ENCODE results near the gene SIPA1L3. TPM values are rescaled to one million over a fixed set of nuclear protein-coding genes. Genes with fewer than 3 reads are reported as not detected.
"Not testable (repeated sequence)": the region's sequence is repeated elsewhere in the genome, so short reads cannot be mapped to it uniquely, and the experiment has no call there.

Gene SIPA1L3
- total RNA-seq, 2 experiments from 2014 or later: 15.5 to 17.7 TPM

GRCh38 chr19:38024992-38025908 is 118.2 kb downstream of the SIPA1L3 start:
- Mint-ChIP-seq H3K4me3 (no peak overlapping the region), H3K4me1 (ENCODE audit: low read depth) (no peaks in the 10 kb centered on the region), H3K27me3 (no peaks in the 10 kb centered on the region), H3K9me3 (no peaks in the 10 kb centered on the region), H3K27ac (no peak overlapping the region), H3K36me3 (ENCODE audit: low read depth) (peaks cover 9% of the 10 kb centered on the region)
- no peak for DNase-seq
- Histone ChIP-seq H3K9me3 (ENCODE audit: control insufficient read depth in 1 of 2, insufficient read depth in 1 of 2, low read length in 2 of 2) (peaks cover 0 to 5% of the 10 kb centered on the region in 2 experiments), H3K27me3 (ENCODE audit: control insufficient read depth in 1 of 2, insufficient read depth in 2 of 2, low read length in 2 of 2) (no peaks in the 10 kb centered on the region), H3K36me3 (ENCODE audit: insufficient read depth, low read length) (no peaks in the 10 kb centered on the region), H3K4me1 (ENCODE audit: insufficient read depth, low read length) (no peaks in the 10 kb centered on the region), H3K27ac (ENCODE audit: low read depth in 1 of 2, low read length in 2 of 2) (no peak overlapping the region), H3K4me3 (ENCODE audit: low read length) (no peak overlapping the region)
- POLR2A ChIA-PET: no interaction called here
- intact Hi-C loops (cut with DNase I, micrococcal nuclease): no loop called here
- CTCF ChIA-PET: no interaction called here
- TF ChIP-seq, protein P1, sequence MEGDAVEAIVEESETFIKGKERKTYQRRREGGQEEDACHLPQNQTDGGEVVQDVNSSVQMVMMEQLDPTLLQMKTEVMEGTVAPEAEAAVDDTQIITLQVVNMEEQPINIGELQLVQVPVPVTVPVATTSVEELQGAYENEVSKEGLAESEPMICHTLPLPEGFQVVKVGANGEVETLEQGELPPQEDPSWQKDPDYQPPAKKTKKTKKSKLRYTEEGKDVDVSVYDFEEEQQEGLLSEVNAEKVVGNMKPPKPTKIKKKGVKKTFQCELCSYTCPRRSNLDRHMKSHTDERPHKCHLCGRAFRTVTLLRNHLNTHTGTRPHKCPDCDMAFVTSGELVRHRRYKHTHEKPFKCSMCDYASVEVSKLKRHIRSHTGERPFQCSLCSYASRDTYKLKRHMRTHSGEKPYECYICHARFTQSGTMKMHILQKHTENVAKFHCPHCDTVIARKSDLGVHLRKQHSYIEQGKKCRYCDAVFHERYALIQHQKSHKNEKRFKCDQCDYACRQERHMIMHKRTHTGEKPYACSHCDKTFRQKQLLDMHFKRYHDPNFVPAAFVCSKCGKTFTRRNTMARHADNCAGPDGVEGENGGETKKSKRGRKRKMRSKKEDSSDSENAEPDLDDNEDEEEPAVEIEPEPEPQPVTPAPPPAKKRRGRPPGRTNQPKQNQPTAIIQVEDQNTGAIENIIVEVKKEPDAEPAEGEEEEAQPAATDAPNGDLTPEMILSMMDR (IDR thresholded peaks at IDR 0.05): no peak
- no peak for ATAC-seq (ENCODE audit: poor library complexity)

GRCh38 chr19:38025909-38026307 is 118.9 kb downstream of the SIPA1L3 start:
- H3K4me3 Mint-ChIP-seq: no peak overlapping the region
- Histone ChIP-seq H3K36me3 (ENCODE audit: insufficient read depth, low read length) (no peaks in the 10 kb centered on the region), H3K4me1 (ENCODE audit: insufficient read depth, low read length) (no peaks in the 10 kb centered on the region), H3K27me3 (ENCODE audit: control insufficient read depth in 1 of 2, insufficient read depth in 2 of 2, low read length in 2 of 2) (no peaks in the 10 kb centered on the region), H3K27ac (ENCODE audit: low read depth in 1 of 2, low read length in 2 of 2) (no peak overlapping the region), H3K9me3 (ENCODE audit: control insufficient read depth in 1 of 2, insufficient read depth in 1 of 2, low read length in 2 of 2) (peaks cover 0 to 9% of the 10 kb centered on the region in 2 experiments), H3K4me3 (ENCODE audit: low read length) (no peak overlapping the region)
- H3K9me3 Mint-ChIP-seq: no peaks in the 10 kb centered on the region
- H3K36me3 Mint-ChIP-seq (ENCODE audit: low read depth): peaks cover 14% of the 10 kb centered on the region
- POLR2A ChIA-PET: no interaction called here
- no peaks in the 10 kb centered on the region for H3K4me1 Mint-ChIP-seq (ENCODE audit: low read depth)
- CTCF ChIA-PET: no interaction called here
- TF ChIP-seq, protein P1 (IDR thresholded peaks at IDR 0.05): no peak
- ATAC-seq (ENCODE audit: poor library complexity): no peak
- DNase-seq: no peak
- no peak overlapping the region for H3K27ac Mint-ChIP-seq
- intact Hi-C loops (cut with DNase I, micrococcal nuclease): no loop called here
- H3K27me3 Mint-ChIP-seq: no peaks in the 10 kb centered on the region

DNA sequence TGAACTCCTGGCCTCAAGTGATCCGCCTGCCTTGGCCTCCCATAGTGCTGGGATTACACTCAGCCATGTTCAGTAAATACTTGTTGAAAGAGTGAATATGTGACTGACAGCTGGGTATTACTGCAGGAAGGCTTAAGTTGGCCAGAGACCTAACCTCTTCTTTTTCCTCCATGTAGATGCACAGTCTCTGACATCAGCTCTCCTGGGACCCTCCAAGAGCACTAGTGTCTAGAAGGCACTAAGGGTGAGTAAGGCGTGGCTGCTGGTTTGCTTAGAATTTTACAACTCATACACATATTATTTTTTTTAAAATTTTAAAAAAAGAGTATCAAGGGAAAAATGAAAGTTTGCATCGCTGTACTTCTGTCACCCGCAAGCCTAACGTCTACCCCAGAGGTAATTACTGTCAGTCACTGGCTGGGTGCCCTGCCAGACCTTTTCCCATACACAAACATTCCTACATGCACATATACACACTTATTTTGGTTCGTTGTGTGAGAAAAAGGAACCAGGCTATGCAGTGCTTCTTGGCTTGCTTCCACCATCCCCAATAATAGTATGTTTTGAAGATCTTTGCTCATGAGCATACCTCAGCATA is 122.0 kb downstream of the SIPA1L3 start:
- ATAC-seq (ENCODE audit: poor library complexity) (no peak), DNase-seq (no peak)
- no peaks in the 10 kb centered on the region for H3K36me3 ChIP-seq (ENCODE audit: insufficient read depth, low read length)
- Mint-ChIP-seq H3K4me1 (ENCODE audit: low read depth) (no peaks in the 10 kb centered on the region), H3K9me3 (no peaks in the 10 kb centered on the region), H3K36me3 (ENCODE audit: low read depth) (peaks cover 27% of the 10 kb centered on the region), H3K27ac (no peak overlapping the region), H3K27me3 (no peaks in the 10 kb centered on the region), H3K4me3 (no peak overlapping the region)
- no peak overlapping the region for H3K27ac ChIP-seq (ENCODE audit: low read depth in 1 of 2, low read length in 2 of 2)
- ChIA-PET CTCF (no interaction called here), POLR2A (no interaction called here)
- peaks cover 4% of the 10 kb centered on the region for H3K4me1 ChIP-seq (ENCODE audit: insufficient read depth, low read length)
- TF ChIP-seq, protein P1 (IDR thresholded peaks at IDR 0.05): no peak
- no peak overlapping the region for H3K4me3 ChIP-seq (ENCODE audit: low read length)
- no peaks in the 10 kb centered on the region for H3K27me3 ChIP-seq (ENCODE audit: control insufficient read depth in 1 of 2, insufficient read depth in 2 of 2, low read length in 2 of 2)
- H3K9me3 ChIP-seq (ENCODE audit: control insufficient read depth in 1 of 2, insufficient read depth in 1 of 2, low read length in 2 of 2): peaks cover 0 to 10% of the 10 kb centered on the region in 2 experiments
- intact Hi-C loops (cut with DNase I, micrococcal nuclease): no loop called here

GRCh38 chr19:38030001-38030400 is 123.0 kb downstream of the SIPA1L3 start:
- H3K9me3 ChIP-seq (ENCODE audit: control insufficient read depth in 1 of 2, insufficient read depth in 1 of 2, low read length in 2 of 2); H3K36me3 ChIP-seq (ENCODE audit: insufficient read depth, low read length); H3K9me3 Mint-ChIP-seq; H3K4me3 Mint-ChIP-seq; H3K27me3 ChIP-seq (ENCODE audit: control insufficient read depth in 1 of 2, insufficient read depth in 2 of 2, low read length in 2 of 2); H3K4me3 ChIP-seq (ENCODE audit: low read length); intact Hi-C loops (cut with DNase I, micrococcal nuclease); POLR2A ChIA-PET; DNase-seq; H3K4me1 ChIP-seq (ENCODE audit: insufficient read depth, low read length); H3K27ac ChIP-seq (ENCODE audit: low read depth in 1 of 2, low read length in 2 of 2); CTCF ChIA-PET; ATAC-seq (ENCODE audit: poor library complexity); H3K27me3 Mint-ChIP-seq; H3K27ac Mint-ChIP-seq; H3K4me1 Mint-ChIP-seq (ENCODE audit: low read depth): not testable (repeated sequence)
- peaks cover 27% of the 10 kb centered on the region for H3K36me3 Mint-ChIP-seq (ENCODE audit: low read depth)
